Urinary bladder (tissue), 4 donors: ENCODE data around the gene USP35. TPM values are rescaled to one million over a fixed set of nuclear protein-coding genes. Genes with fewer than 3 reads are reported as not detected.
"Not testable (repeated sequence)": the region's sequence is repeated elsewhere in the genome, so short reads cannot be mapped to it uniquely, and the experiment has no call there.

Source experiments
- DNase-seq: peaks from one replicate; pipeline ENCODE4 v3.0.0-alpha.2; 2015; ENCODE audit errors: extremely low spot score
- H3K27ac ChIP-seq: one replicate; pipeline ENCODE4 v1.5.1; 2013; ENCODE audit warnings: low read depth, mild to moderate bottlenecking, moderate library complexity
- H3K36me3 ChIP-seq: one replicate; pipeline ENCODE4 v1.6.1; 2013; ENCODE audit warnings: mild to moderate bottlenecking, moderate library complexity; ENCODE audit not compliant: insufficient read depth
- H3K4me1 ChIP-seq: one replicate; pipeline ENCODE4 v1.6.1; 2013; ENCODE audit warnings: mild to moderate bottlenecking, moderate library complexity; ENCODE audit not compliant: insufficient read depth
- H3K4me3 ChIP-seq: one replicate; pipeline ENCODE4 v1.5.1; 2013; ENCODE audit warnings: low read depth, low read length
- WGBS: extraction: QIAGEN DNeasy Blood & Tissue Kit; methylation state at CpG from one replicate; pipeline ENCODE4 v1.1.7; 2013; 5-methylcytosine and 5-hydroxymethylcytosine counted together
- polyA plus RNA-seq: library from polyadenylated mRNA; stranded (reverse); fragments of 200-250 nt; gene quantifications from one replicate; pipeline ENCODE4 v1.2.3, GENCODE V29; 2013
- total RNA-seq: library from RNA; depleted of rRNA; stranded (reverse); fragments of >200 nt; gene quantifications from one replicate; pipeline ENCODE4 v1.2.3, GENCODE V29; 2014
- donor health status: healthy with polysubstance abuse.
- donor health status: healthy.

USP35 gene
- total and polyA plus RNA-seq, 2 donors, result 7.3 to 7.8 TPM

DNA sequence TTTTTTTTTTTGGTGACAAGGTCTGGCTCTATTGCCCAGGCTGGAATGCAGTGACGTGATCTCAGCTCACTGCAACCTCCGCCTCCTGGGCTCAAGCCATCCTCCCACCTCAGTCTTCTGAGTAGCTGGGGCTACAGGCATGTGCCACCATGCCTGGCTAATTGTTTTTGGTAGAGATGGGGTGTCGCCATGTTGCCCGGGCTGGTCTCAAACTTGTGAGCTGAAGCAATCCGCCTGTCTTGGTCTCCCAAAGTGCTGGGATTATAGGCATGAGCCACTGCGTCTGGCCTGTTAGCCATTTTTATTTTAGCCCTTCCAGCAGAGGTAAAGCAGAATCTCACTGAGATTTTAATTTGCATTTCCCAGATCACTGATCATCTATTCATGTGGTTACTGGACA lies 44.3 kb downstream of the USP35 start:
- H3K4me1 ChIP-seq, H3K27ac ChIP-seq, H3K36me3 ChIP-seq, DNase-seq, H3K4me3 ChIP-seq: not testable (repeated sequence)
- WGBS, result 96% methylated on average over 6 of the region's 6 CpGs

DNA sequence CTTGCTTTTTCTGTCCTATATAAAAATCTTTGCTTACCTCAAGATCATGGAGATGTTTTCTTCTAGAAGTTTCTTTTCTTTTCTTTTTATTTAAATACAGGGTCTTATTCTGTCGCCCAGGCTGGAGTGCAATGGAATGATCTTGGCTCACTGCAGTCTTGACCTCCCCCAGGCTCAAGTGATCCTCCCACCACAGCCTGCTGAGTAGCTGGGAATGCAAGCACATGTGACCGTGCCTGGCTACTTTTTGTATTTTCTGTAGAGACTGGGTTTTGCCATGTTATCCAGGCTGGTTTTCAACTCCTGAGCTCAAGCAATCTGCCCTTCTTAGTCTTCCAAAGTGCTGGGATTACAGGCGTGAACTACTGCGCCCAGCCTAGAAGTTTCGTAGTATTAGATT lies 45.3 kb downstream of the USP35 start:
- no peak overlapping the region for H3K27ac ChIP-seq
- 86% methylated on average over 5 of the region's 5 CpGs for WGBS
- DNase-seq, result no peak
- H3K4me1 ChIP-seq, result no peaks in the 10 kb centered on the region
- H3K36me3 ChIP-seq, result no peaks in the 10 kb centered on the region
- no peak overlapping the region for H3K4me3 ChIP-seq

DNA sequence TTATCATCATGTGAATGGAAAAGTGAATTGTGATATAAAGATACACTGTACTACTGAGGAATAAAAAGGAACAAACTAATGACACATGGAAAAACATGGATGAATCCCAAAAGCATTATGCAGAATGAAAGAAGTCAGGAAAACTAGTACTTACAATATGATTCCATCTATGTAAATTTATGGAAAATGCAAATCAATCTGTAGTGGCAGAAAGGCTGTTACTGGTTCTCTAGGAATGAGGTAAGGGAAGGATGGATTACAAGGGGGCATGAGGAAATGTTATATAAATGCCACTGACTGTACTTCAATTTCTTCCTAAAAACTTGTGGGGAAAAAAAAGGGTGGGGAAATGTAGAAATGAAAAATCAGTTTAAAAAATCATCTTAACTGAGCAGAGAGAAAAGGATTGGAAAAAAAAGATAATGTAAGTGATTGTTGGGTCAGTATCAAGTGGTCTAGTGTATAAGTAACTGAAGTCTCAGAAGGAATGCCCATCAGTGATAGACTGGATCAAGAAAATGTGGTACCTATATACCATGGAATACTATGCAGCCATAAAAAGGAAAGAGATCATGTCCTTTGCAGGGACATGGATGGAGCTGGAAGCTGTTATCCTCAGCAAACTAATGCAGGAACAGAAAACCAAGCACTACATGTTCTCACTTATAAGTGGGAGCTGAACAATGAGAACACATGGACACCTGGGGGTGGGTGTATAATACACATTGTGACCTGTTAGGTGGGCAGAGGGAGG lies 48.8 kb downstream of the USP35 start:
- no peaks in the 10 kb centered on the region for H3K4me1 ChIP-seq
- no peak overlapping the region for H3K4me3 ChIP-seq
- no peak overlapping the region for H3K27ac ChIP-seq
- H3K36me3 ChIP-seq, result no peaks in the 10 kb centered on the region
- no peak for DNase-seq

GRCh38 chr11:78239781-78240180 lies 51.1 kb downstream of the USP35 start:
- H3K27ac ChIP-seq, result no peak overlapping the region
- H3K36me3 ChIP-seq, result no peaks in the 10 kb centered on the region
- H3K4me3 ChIP-seq, result no peak overlapping the region
- no peaks in the 10 kb centered on the region for H3K4me1 ChIP-seq
- WGBS, result 91% methylated on average over 1 of the region's 1 CpG
- no peak for DNase-seq

GRCh38 chr11:78241475-78241874 lies 52.8 kb downstream of the USP35 start:
- Histone ChIP-seq H3K4me3 (no peak overlapping the region), H3K27ac (no peak overlapping the region), H3K36me3 (no peaks in the 10 kb centered on the region), H3K4me1 (no peaks in the 10 kb centered on the region)
- no peak for DNase-seq

DNA sequence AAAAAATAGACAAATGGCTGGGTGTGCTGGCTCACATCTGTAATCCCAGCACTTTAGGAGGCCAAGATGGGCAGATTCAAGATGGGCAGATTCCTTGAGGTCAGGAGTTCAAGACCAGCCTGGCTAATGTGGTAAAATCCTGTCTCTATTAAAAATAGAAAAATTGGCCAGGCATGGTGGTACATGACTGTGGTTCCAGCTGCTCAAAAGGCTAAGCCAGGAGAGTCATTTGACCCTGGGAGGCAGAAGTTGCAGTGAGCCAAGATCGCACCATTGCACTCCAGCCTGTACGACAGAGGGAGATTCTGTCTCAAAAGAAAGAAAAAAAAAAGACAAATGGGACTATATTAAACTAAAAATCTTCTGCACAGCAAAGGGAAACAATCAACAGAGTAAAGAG lies 55.4 kb downstream of the USP35 start:
- no peaks in the 10 kb centered on the region for H3K4me1 ChIP-seq
- H3K4me3 ChIP-seq, result no peak overlapping the region
- 82% methylated on average over 2 of the region's 2 CpGs for WGBS
- DNase-seq, result no peak
- peaks cover 2% of the 10 kb centered on the region for H3K36me3 ChIP-seq
- no peak overlapping the region for H3K27ac ChIP-seq

- Histone ChIP-seq H3K27ac (no peak overlapping the region), H3K4me3 (no peak overlapping the region), H3K4me1 (no peaks in the 10 kb centered on the region), H3K36me3 (peaks cover 2% of the 10 kb centered on the region)
- no peak for DNase-seq
- 58% methylated on average over 4 of the region's 4 CpGs for WGBS
Observed at GRCh38 chr11:78244546-78245255, 56.0 kb downstream of the USP35 start.

- no peak overlapping the region for H3K4me3 ChIP-seq
- H3K27ac ChIP-seq, result no peak overlapping the region
- H3K36me3 ChIP-seq, result peaks cover 2% of the 10 kb centered on the region
- 97% methylated on average over 3 of the region's 3 CpGs for WGBS
- DNase-seq, result no peak
- H3K4me1 ChIP-seq, result peaks cover 4% of the 10 kb centered on the region
Observed at GRCh38 chr11:78248191-78248590, 59.5 kb downstream of the USP35 start.

- Histone ChIP-seq H3K36me3 (peaks cover 2% of the 10 kb centered on the region), H3K4me1 (peaks cover 4% of the 10 kb centered on the region)
Observed at GRCh38 chr11:78248903-78249302, 60.2 kb downstream of the USP35 start.

DNA sequence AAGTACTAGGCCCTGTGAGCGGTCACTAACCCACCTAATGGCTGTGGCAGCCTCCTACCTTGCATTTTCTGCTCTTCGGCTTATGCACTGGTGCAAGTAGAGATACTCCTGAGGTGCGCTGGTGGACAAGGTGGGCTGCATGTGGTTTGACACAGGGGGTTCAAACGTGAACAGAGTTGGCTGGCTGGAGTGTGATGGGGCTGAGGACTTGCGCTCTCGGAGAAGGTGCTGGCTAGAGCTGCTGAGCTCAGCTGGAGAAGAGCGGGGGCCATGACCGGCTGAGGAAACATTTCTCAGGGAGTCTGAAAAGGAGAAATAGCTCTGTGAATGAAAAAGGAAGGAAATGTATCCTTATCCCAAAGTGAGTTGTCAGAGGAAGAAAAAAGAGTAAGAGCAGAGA lies 61.4 kb downstream of the USP35 start:
- H3K4me1 ChIP-seq, result peaks cover 4% of the 10 kb centered on the region
- 94% methylated on average over 8 of the region's 8 CpGs for WGBS
- no peak overlapping the region for H3K27ac ChIP-seq
- DNase-seq, result no peak
- H3K36me3 ChIP-seq, result peaks cover 2% of the 10 kb centered on the region
- H3K4me3 ChIP-seq, result no peak overlapping the region

More at GRCh38 chr11:78248903-78249302, 60.2 kb downstream of the USP35 start:
- no peak overlapping the region for H3K4me3 ChIP-seq
- H3K27ac ChIP-seq, result no peak overlapping the region
- DNase-seq, result no peak

DNA sequence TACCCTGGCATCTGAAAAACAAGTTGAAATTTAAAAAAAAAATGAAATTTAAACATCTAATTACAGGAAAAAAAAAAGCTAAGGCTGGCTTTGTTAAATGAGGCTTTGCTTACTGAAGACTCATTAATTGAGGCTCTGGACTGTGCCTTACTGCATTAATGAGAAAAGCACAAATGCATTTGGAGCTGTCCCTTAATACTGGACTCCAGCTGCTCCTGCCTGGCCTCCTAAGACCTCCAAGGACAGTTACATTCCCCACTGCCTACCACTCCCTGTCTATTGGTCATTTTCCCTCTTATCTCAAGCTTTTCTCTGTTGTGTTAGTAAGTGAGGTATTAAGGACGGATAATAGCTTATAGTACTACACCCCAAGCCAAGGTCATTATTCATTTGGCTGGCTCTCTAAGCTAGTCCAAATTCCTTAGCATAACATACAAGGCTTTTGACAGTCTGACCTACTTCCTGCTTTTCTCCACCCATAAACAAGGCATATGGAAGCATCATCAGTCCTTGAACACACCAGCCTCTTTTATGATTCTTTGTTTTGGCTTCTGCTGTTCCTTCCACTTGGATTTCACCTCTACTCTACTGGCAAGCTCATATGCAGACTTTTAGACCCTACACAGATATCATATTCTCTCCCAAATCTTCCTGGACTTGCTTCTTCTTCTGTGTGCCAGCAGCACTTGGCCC lies 62.5 kb downstream of the USP35 start:
- 11% methylated on average over 1 of the region's 1 CpG for WGBS
- Histone ChIP-seq H3K27ac (no peak overlapping the region), H3K36me3 (peaks cover 2% of the 10 kb centered on the region), H3K4me1 (peaks cover 4% of the 10 kb centered on the region), H3K4me3 (no peak overlapping the region)
- no peak for DNase-seq

- 98% methylated on average over 4 of the region's 4 CpGs for WGBS
- Histone ChIP-seq H3K27ac (no peak overlapping the region), H3K4me3 (no peak overlapping the region), H3K4me1 (peaks cover 4% of the 10 kb centered on the region), H3K36me3 (no peaks in the 10 kb centered on the region)
- no peak for DNase-seq
Observed at GRCh38 chr11:78253797-78254196, 65.1 kb downstream of the USP35 start.

DNA sequence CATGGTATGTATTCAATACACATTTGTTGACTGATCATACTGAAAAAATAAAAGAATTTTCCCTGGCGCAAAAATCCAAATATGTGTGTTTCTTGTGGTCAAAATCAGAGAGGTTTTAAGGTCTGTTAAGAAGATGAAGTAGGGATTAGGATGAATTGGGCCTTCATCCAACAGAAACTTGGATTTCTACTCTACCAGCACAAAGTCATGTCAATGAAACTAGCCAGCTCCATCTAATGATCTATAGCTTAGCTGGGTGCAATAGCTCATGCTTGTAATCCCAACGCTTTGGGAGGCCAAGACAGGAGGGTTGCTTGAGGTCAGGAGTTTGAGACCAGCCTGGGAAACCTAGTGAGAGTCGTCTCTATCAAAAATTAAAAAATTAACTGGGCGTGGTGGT lies 65.5 kb downstream of the USP35 start:
- Histone ChIP-seq H3K36me3 (no peaks in the 10 kb centered on the region), H3K4me3 (no peak overlapping the region), H3K4me1 (peaks cover 4% of the 10 kb centered on the region), H3K27ac (no peak overlapping the region)
- DNase-seq, result no peak
- WGBS, result 88% methylated on average over 4 of the region's 4 CpGs

DNA sequence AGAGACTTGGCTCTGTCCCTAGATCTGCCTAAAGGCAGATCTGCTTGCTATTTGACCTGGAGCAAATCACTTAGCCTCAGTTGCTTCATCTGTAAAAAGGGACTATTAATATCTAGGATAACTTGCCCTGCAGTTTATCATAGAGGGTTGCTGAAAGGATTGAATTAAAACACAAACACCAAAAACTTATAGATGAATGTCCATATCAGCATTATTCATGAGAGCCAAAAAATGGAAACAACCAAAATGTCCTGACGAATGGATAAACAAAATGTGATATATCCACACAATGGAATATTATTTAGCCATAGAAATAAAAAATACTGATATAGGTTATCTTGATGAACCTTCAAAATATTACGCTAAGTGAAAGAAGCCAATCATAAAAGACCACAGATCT lies 67.2 kb downstream of the USP35 start:
- H3K4me3 ChIP-seq, result no peak overlapping the region
- no peak overlapping the region for H3K27ac ChIP-seq
- 99% methylated on average over 2 of the region's 2 CpGs for WGBS
- DNase-seq, result no peak
- no peaks in the 10 kb centered on the region for H3K36me3 ChIP-seq
- H3K4me1 ChIP-seq, result peaks cover 4% of the 10 kb centered on the region
